ENCODE measurements around the gene DCN.

DNA sequence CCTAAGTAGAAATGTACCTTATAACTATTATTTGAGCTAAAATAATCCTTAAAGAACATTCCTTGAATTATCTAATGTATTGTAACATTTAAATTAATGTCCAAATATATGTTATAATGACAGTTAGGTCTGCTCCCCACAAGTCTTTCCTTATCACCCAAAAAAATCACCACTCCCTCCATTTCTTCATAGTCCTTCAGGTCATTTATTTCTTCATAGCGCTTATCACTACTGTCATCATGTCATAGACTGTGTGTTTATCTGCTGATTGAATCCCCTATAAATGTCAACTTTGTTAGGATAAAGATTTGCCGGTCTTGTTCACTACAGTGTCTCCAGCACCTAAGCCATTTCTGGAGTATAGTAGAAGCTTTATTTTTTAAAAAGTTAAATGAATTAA lies 83.3 kb downstream of the DCN start:
- TF ChIP-seq, protein P1, sequence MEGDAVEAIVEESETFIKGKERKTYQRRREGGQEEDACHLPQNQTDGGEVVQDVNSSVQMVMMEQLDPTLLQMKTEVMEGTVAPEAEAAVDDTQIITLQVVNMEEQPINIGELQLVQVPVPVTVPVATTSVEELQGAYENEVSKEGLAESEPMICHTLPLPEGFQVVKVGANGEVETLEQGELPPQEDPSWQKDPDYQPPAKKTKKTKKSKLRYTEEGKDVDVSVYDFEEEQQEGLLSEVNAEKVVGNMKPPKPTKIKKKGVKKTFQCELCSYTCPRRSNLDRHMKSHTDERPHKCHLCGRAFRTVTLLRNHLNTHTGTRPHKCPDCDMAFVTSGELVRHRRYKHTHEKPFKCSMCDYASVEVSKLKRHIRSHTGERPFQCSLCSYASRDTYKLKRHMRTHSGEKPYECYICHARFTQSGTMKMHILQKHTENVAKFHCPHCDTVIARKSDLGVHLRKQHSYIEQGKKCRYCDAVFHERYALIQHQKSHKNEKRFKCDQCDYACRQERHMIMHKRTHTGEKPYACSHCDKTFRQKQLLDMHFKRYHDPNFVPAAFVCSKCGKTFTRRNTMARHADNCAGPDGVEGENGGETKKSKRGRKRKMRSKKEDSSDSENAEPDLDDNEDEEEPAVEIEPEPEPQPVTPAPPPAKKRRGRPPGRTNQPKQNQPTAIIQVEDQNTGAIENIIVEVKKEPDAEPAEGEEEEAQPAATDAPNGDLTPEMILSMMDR (IDR thresholded peaks at IDR 0.05), result no peak
- no peak for TF ChIP-seq EZH2 (IDR thresholded peaks at IDR 0.05)

Data from neural progenitor cell (in vitro differentiated cells).